SK-N-SH treated with all-trans-retinoic acid at 6 μM for 48 hours (cell line): Measurements from ENCODE around the gene WASL.

Experiments used
- CREB5 ChIP-seq: fragments of 250-450 bp; sonication (Bioruptor Pico); IDR thresholded peaks from 2 replicates; pipeline ENCODE4 v1.5.1; 2020; ENCODE audit warnings: low read depth, mild to moderate bottlenecking, moderate library complexity
- CSDC2 ChIP-seq: fragments of 250-450 bp; sonication (Bioruptor Pico); IDR thresholded peaks from 2 replicates; pipeline ENCODE4 v1.5.0; 2020; ENCODE audit warnings: mild to moderate bottlenecking, moderate library complexity
- GLIS3 ChIP-seq: fragments of 250-450 bp; sonication (Bioruptor Pico); IDR thresholded peaks from 2 replicates; pipeline ENCODE4 v1.5.0; 2020; ENCODE audit warnings: mild to moderate bottlenecking, moderate library complexity
- POU6F1 ChIP-seq: fragments of 250-450 bp; sonication (Bioruptor Pico); IDR thresholded peaks from 2 replicates; pipeline ENCODE4 v1.8.0; 2021; ENCODE audit warnings: low read depth, mild to moderate bottlenecking, moderate library complexity, borderline replicate concordance
- TCF4 ChIP-seq: fragments of 250-450 bp; sonication (Bioruptor Pico); IDR thresholded peaks from 2 replicates; pipeline ENCODE4 v1.8.0; 2021; ENCODE audit warnings: mild to moderate bottlenecking, moderate library complexity, borderline replicate concordance
- ZFP3 ChIP-seq: fragments of 250-450 bp; sonication (Bioruptor Pico); IDR thresholded peaks from 2 replicates; pipeline ENCODE4 v1.5.0; 2020; ENCODE audit warnings: mild to moderate bottlenecking, moderate library complexity
- ZNF565 ChIP-seq: fragments of 450-650 bp; formaldehyde crosslinking; conservative IDR thresholded peaks from 2 replicates; pipeline ENCODE4 v1.5.0; 2020; ENCODE audit warnings: low read depth, mild to moderate bottlenecking, moderate library complexity
- ZNF70 ChIP-seq: fragments of 450-650 bp; formaldehyde crosslinking; IDR thresholded peaks from 2 replicates; pipeline ENCODE4 v1.5.0; 2020; ENCODE audit warnings: mild to moderate bottlenecking, moderate library complexity

DNA sequence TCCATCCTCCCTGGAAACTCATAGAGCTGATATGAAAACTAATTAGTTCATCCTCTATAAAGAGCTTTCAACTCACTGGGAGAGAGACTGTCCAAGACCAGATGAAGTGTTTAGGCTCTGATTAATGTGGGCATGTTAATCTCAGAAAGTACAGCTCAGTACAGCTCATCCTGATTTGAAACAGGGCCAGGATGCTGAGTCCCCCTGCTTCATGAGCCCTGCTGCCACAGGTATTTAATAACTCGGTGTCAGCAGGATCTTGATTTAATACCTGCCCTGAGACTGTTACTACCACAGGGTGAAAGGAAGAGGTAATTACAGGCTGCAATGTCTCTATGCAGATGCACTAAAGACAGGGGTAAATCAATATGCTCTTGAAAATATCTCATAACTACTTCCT, 82.3 kb downstream of the WASL start:
- TF ChIP-seq CREB5 (CRISPR knock-in tag) (no peak), ZNF565 (CRISPR knock-in tag) (no peak), POU6F1 (no peak), GLIS3 (CRISPR knock-in tag) (no peak), ZFP3 (CRISPR knock-in tag) (no peak), CSDC2 (CRISPR knock-in tag) (no peak), TCF4 (CRISPR knock-in tag) (no peak), ZNF70 (CRISPR knock-in tag) (no peak)
